GM21526 (cell line): ENCODE measurements around the gene KPNA3.
"Not testable (repeated sequence)": the region's sequence is repeated elsewhere in the genome, so short reads cannot be mapped to it uniquely, and the experiment has no call there.

ENCODE experiments used
- ATAC-seq: cut with Tn5 transposase; IDR thresholded peaks from one replicate; pipeline ENCODE4 v1.9.1; 2021; ENCODE audit warnings: moderate library complexity; ENCODE audit not compliant: unreplicated experiment, low FRiP score

The KPNA3 gene, protein sequence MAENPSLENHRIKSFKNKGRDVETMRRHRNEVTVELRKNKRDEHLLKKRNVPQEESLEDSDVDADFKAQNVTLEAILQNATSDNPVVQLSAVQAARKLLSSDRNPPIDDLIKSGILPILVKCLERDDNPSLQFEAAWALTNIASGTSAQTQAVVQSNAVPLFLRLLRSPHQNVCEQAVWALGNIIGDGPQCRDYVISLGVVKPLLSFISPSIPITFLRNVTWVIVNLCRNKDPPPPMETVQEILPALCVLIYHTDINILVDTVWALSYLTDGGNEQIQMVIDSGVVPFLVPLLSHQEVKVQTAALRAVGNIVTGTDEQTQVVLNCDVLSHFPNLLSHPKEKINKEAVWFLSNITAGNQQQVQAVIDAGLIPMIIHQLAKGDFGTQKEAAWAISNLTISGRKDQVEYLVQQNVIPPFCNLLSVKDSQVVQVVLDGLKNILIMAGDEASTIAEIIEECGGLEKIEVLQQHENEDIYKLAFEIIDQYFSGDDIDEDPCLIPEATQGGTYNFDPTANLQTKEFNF

DNA sequence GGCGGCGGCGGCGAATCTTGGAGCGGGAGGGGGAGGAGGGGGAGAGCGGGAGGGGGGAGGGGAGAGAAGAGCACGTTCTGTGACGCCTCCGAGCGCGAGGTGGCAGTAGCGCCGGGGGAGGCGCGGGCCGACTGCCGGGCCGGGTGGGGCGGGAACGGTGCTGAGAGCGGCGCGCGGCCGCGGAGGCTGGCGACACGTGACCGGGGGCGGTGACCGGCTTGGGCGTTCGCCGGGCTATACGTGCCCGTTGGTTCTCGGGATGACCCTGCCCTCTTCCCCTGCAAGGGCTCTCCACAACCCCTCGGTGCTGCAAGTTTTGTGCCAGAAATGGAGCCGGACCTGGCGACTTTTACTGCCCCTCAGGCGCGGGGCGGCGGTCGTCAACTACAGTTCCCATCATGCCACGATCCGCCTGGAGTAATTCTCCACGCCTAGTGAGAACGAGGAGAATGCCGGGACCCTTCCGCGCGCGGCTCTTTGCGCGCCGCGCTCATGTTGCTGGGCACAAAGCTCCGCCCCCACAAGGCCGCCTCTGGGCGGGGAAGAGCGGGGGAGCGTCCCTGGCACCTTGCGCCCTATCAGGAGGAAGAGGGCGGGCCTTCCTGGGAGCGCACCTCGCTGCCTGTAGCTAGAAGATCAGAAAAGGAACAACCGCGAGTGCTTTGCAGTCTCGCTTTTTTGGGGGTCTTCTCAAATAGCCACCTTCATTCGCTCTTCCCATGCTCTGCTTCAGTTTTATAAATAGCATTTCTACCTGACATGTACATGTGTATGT lies at the start of gene KPNA3:
KPNA3 (minus strand) TSS at position 133 of the 775 bp plus-strand sequence. CDS start 176 bp downstream, outside the sequence.
- peak; percentile 83 for ATAC-seq

DNA sequence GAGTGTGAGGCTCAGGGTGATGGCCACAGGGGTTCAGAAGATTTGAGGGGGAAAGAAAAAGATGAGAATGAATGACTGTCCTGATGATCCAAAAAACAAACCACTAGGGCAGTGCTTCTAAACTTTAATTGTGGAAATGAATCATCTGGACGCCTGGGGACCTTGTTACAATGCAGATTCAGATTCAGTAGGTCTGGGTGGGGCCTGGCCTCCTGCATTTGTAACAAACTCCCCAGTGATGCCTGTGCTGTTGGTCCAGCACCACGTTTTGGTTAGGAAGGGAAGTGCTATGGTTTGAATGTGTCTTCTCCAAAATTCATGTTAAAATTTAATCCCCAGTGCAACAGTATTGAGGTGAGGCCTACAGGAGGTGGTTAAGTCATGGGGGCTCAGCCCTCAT lies 49.5 kb upstream of the KPNA3 start:
- no peak for ATAC-seq

DNA sequence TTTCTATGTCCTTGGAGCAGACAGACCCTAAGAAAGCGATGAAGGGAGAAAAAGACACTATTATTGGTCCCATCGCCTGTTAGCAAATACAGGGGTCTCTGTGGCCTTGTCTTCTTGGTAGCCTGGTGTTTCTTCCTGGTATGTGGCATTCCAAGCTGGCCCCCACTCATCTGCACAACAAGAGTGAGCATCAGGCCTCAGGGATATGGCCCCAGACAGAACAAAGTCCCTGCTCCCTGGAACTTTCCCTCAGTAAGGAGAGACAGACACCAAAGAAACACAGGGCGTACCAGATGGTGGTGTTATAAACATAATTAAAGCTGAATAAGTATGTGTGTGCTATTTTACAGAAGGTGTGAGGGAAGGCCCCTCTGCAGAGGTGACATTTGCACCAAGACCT lies 48.2 kb upstream of the KPNA3 start:
- no peak for ATAC-seq

DNA sequence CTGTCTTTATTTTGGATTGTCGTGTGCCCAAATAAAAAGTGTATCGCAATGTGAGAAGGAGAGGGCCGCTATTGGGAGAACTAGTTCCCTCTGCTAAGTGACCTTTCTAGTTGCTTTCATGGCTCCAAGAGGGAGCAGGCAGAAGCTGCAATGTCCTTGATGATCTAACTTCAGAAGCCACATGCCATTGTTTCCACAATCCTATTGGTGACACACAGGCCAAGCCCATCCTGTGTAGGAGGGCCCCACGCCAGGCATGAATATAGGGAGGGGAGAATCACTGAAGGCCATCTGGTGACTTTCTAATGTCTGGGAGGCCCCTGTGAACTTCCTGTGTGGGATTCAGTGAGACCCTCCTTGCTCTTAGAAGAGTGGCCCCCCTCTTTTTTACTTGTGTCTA lies 47.8 kb upstream of the KPNA3 start:
- no peak for ATAC-seq

DNA sequence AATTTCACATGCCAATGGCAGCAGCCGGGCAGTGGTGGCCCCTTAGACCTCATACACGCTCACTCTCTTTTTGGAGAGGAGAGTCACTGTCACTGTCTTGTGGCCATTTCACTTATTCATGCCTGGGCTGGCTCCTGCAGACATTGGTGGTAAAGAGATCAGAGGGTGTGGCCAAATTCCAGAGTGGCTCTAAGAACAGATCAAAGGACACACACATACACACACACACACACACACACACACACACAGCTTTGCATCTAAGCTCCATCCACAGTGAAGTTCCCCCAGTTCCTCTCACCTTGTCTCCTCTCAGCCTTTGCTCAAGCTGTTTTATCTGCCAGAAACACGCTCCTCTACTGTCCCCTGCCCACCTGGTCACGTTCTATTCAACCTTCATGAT lies 46.5 kb upstream of the KPNA3 start:
- no peak for ATAC-seq

DNA sequence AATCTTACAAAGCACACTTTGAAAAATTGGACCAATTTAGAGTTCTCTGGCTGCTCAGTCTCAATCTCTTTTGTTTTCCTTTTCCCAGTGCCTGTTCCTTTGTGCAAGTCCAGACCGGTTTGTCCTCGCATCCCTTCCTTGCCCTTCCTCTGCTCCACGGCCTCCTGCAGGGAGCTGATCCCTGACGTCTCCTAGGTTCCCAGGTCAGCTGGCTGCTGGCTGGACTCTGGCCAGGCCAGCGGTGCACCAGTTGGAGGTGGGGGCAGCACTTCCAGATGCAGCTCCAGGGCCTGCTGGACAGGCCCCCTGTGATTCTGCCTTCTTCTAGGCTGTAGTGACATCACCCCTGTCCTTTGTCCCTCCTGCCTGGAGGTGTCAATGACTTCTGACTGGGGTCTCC lies 44.0 kb upstream of the KPNA3 start:
- ATAC-seq: no peak

DNA sequence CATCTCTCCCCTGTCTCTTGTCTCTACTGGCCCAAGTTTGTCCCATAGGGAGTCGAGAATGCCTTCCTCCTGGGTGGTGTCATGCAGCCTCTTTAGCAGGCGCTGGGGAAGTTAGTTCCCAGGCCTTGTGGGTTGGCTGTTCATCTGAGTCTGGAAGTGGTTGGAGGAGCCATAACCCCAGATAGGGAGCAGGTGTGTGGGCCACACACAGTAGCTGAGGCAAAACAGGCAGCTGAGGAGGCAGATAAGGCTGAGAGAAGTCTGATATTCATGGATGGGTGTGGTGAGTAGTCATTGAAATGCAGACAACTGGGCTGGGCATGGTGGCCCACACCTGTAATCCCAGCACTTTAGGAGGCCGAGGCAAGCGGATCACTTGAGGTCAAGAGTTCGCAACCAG lies 40.9 kb upstream of the KPNA3 start:
- no peak for ATAC-seq

DNA sequence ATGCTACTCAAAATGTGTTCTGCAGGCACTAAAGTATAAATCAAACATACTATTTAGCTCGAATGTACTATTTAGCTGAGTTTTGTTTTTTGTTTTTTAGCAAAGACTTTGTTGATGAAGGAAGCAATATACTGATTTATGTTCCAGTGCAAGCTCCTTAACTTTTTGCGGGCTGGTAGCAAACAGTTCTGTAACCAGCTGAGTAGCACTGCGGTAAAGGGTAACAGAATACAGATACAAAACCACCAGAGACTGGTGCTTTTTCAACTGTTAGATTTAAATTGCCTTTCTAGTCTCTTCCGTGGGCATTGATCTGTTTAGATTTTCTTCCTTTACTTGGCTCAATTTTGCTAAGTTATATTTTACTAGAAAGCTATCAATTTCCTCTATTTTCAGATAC lies 39.0 kb upstream of the KPNA3 start:
- no peak for ATAC-seq

DNA sequence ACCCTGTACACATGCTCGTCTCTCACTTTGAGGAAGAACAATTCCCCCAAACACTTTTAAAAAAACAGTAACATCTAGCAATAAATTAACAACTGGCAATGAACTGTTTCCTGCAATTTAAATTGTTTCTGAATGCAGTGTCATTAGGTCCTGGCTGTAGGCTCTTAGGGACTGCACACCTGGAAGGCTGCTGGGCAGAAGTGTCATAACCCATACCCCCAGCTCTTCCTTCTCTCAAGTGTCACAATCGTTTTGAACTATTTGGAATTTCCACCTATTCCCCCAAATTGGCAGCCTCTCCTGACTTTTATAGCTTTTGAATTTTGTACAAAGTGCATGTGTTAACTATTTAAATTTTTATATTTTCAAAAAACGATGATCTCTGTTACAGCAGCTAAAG lies 38.2 kb upstream of the KPNA3 start:
- ATAC-seq: no peak

DNA sequence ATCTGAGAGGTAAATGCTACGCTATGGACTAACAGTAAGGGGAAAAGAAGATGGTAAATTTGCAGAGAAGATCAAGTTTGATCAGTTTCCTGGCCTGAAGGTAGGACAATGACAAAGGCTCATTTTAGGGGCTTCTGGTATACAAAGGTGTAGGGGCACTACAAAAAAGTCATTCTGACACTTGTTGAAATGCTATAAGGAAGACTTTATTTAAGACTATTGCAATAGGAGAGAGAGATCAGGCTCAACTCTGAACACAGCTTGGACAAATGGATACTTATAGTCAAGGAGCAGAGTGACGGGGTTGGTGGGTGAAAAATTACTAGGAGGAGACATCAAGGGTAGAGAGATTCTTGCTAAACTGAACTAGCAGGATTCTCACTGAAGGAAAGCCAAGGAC lies 37.2 kb upstream of the KPNA3 start:
- no peak for ATAC-seq

DNA sequence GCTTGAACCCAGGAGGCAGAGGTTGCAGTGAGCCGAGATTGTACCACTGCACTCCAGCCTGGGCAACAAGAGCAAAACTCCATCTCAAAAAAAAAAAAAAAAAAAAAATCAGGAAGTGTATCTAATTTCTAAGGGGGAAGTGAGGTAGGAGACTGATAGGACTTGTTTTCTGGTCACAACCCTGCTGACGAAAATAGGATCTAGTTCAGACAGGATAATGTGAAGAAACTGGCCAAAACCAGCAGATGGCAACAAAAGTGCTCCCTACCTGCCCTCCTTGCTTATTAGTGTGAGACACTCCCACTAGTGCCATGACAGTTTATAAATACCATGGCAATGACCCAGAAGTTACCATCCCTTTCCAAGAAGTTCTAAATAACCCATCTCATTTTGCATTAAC lies 36.0 kb upstream of the KPNA3 start:
- no peak for ATAC-seq

DNA sequence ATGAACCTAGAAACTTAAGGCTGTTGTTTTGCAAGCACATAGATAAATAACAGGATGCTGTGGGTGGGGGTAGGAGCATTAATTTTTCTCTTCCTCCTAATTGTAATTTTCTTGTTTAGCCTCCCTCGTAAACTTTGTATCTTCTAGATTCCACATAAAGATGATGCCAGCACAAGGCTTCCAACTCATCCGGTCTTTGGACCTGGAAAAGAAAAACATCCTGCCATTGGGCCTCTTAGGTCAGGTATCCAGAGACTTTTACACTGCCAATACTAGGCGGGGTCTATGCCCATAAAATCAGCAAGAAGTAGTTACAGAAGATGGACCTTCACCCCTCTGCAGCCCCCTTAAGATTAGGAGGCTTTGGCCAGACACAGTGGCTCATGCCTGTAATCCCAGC lies 35.4 kb upstream of the KPNA3 start:
- ATAC-seq: no peak

DNA sequence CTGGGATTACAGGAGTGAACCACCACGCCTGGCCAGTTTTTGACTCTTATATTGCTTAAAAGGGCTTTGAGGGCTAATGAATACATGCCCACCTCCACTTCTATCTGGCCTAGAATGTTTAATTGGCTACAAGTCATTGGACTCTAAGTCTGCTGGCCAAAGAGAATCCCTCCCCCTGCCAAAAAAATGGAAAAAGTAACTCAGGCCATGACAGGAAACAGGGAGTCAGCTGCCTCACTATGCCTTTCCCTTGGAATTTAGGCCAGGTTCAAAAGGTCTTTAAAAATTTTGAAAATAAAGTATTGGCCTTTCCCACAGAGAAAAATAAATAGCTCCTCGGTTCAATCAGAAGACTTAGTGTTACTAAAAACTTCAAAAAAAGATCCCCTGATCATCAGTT lies 34.9 kb upstream of the KPNA3 start:
- no peak for ATAC-seq

DNA sequence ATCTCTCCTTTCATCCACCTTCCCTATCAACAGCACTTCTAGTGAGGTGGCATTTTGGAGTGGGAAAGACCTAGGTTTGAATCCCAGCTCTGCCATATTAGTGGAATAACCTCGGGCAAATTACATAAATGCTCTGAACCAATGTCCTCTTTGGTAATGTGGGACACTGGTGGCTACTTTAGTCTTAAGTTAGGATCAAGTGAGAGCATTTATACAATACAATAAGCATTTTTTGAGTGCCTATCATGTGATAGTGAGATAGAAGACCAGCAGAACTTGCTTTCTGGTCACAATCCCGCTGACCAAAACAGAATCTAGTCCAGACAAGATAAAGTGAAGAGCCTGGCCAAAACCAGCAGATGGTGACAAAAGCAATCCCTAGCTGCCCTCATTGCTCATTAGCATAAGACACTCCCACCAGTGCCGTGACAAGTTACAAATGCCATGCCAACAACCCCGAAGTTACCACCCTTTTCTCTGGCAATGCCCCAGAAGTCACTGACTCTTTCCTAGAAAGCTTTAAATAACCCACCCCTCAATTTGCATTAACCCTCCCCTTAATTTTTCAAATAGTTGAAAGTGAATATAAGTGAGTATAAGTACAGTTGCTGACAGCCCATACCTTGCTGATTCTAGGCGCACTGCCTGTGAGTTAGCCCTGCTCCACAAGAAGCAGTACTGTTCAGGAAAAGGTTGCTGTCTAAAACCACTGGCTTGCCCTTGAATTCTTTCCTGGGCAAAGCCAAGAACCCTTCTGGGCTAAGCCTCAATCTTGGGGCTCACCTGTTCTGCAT lies 28.9 kb upstream of the KPNA3 start:
- ATAC-seq: no peak

DNA sequence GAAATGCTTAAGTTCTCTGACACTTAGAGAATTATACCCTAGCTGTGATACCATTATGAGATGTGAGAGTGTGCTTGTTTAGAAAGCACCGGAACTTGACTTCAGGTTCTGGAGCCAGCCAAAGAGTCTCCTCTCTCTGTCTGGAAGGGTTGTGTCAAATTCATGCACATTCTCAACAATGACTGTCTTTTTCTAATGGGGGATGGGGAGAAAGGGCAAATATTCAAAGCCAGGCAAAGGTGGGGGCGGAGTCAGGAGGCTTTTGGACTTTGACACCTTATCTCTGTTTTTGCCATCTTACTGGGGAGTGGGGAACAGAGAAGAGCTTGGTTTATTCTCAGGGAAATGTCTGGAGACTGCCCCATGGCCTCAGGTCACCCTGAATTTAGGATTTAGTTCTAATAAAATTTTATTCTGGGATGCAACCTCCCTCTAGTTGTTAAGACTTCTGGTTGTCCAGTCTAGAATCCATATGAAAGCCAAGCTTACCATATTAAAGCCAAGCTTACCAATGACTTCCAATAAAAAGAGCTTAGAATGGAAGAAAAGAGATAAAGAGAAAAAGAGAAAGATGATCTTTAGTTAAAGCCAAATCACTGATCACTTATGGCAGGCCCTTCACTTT lies 28.2 kb upstream of the KPNA3 start:
- ATAC-seq: no peak

DNA sequence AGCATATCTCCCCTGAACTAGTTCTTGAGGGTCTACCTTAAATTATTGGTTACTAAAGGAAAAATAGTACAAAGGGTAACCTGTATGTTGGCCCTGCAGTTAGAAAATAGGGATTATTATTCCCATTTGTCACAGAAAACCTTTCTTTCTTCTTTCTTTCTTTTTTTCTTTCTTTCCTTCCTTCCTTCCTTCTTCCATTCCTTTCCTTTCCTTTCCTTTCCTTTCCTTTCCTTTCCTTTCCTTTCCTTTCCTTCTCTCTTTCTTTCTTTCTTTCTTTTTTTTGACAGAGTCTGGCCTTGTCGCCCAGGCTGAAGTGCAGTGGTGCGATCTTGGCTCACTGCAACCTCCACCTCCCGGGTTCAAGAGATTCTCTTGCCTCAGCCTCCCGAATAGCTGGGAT lies 23.6 kb upstream of the KPNA3 start:
- not testable (repeated sequence) for ATAC-seq

DNA sequence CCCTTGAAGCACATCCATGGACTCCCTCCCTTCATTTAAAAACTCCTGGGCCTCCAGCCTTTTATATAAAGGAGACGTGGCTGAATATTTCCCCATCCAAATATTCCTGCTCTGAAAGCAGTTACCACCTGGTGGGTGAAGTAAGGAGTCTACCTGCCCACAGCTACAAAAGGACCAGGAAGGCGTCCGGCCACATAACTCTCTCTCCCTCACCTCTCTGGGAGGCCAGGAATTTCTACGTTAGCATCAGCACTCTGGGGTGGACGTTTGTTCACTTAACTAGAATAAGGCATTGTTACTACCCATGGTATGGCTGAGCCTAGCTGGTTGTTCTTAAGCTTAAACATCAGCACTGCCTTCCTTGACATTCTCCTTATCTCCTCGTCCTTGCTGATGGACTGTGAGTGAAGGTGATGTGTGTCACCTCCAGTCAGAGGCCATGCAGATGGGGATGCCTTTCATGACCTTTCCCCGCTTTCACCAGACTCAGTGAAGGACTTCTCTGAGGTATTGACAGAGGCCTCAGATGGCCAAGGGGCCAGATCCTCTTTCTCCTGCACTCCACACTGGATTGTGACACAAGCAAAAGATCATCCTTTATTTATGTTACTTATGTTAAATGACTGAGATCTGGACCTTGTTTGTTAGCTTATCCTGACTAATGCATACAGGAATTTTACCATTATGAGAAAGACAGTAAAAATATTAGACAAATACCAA lies 22.2 kb upstream of the KPNA3 start:
- no peak for ATAC-seq

DNA sequence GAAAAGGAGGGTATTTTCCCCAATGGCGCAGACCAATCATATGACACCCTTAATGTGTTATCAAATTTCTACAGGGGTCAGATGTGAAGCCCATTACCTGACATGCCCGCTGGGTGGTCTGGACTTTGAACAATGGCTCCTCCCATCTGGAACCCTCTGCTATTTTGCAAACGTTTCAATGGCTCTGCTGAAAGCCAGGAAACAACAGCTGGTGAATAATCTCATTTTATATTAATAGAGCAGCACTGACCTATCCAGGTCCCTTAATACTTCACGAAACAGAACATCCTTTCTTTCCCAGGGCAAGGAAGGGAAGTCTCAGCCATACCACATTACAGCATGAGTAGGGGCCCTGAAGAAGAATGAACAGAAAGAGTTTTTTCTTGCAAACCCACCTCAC lies 20.3 kb upstream of the KPNA3 start:
- ATAC-seq: no peak

DNA sequence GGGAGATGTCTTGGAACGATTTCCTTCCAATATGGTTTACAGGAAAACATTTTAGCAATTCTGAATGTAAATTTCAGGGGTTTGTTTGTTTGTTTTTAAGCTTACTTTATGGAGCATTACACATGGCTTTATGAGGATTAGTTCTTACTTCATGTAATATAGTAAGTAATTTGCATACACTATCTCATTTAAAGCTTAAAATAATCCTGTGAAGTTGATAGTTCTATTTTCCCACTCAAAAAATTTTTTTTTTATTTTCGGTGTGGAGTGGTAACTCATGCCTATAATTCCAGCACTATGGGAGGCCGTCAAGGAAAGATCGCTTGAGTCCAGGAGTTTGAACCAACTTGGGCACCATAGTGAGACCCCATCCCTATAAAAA lies 19.0 kb upstream of the KPNA3 start:
- no peak for ATAC-seq
